Activated naive CD8-positive, alpha-beta T cell (primary cell): ENCODE data around the gene DDX60.
"Not testable (repeated sequence)": the region's sequence is repeated elsewhere in the genome, so short reads cannot be mapped to it uniquely, and the experiment has no call there.

Experiments
- H3K27ac Mint-ChIP-seq: one replicate; pipeline ENCODE4 v1.8.0; 2021; ENCODE audit warnings: mixed read lengths
- H3K27me3 Mint-ChIP-seq: one replicate; pipeline ENCODE4 v1.8.0; 2021; ENCODE audit warnings: mixed read lengths
- H3K36me3 Mint-ChIP-seq: one replicate; pipeline ENCODE4 v1.8.0; 2021; ENCODE audit warnings: mixed read lengths
- H3K4me1 Mint-ChIP-seq: one replicate; pipeline ENCODE4 v1.8.0; 2021; ENCODE audit warnings: low read depth, mixed read lengths
- H3K4me3 Mint-ChIP-seq: one replicate; pipeline ENCODE4 v1.8.0; 2021; ENCODE audit warnings: mild to moderate bottlenecking, mixed read lengths
- H3K9me3 Mint-ChIP-seq: one replicate; pipeline ENCODE4 v1.8.0; 2021; ENCODE audit warnings: low read depth, mixed read lengths

DDX60 gene, protein sequence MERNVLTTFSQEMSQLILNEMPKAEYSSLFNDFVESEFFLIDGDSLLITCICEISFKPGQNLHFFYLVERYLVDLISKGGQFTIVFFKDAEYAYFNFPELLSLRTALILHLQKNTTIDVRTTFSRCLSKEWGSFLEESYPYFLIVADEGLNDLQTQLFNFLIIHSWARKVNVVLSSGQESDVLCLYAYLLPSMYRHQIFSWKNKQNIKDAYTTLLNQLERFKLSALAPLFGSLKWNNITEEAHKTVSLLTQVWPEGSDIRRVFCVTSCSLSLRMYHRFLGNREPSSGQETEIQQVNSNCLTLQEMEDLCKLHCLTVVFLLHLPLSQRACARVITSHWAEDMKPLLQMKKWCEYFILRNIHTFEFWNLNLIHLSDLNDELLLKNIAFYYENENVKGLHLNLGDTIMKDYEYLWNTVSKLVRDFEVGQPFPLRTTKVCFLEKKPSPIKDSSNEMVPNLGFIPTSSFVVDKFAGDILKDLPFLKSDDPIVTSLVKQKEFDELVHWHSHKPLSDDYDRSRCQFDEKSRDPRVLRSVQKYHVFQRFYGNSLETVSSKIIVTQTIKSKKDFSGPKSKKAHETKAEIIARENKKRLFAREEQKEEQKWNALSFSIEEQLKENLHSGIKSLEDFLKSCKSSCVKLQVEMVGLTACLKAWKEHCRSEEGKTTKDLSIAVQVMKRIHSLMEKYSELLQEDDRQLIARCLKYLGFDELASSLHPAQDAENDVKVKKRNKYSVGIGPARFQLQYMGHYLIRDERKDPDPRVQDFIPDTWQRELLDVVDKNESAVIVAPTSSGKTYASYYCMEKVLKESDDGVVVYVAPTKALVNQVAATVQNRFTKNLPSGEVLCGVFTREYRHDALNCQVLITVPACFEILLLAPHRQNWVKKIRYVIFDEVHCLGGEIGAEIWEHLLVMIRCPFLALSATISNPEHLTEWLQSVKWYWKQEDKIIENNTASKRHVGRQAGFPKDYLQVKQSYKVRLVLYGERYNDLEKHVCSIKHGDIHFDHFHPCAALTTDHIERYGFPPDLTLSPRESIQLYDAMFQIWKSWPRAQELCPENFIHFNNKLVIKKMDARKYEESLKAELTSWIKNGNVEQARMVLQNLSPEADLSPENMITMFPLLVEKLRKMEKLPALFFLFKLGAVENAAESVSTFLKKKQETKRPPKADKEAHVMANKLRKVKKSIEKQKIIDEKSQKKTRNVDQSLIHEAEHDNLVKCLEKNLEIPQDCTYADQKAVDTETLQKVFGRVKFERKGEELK (N-terminal part only)

DNA sequence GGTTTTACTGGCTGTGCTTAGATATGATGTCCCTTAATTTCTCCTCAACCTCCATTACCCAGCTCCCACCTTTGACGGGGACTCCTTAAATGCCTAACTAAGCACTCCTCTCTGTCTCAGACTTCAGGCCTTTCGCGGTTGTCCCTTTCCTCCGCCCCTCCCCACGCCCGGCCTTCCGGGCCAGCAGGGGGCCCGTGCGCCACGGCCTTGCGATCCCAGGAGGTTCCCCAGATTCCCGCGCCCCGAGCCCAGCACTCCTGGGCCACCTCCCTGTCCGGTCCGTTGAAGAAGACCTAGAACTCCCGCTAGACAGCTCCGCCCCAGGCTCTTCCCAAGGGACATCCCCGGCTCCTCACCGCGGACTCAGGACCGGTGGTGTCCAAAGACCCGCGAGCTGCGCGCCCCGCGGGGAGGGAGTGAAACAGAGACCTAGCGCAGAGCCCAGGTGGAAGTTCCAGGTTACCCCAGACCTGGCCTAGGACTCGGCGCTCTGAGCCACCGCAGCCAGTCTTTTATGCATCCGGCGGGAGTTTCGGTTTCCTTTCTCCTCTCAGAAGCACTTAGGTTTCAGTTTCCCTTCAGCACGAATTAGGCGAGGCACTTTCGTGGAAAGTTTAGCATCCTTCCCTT lies at the start of gene DDX60:
DDX60 (minus strand) TSS at position 487 of the 630 bp plus-strand sequence. CDS start 7,493 bp downstream, outside the sequence.
- Mint-ChIP-seq H3K4me3 (peak within 1 kb of the TSS; percentile 91), H3K27ac (peak within 1 kb of the TSS; percentile 93), H3K27me3 (no peaks in the 10 kb centered on the region), H3K36me3 (peaks cover 15% of the 10 kb centered on the region), H3K4me1 (peaks cover 53% of the 10 kb centered on the region), H3K9me3 (no peaks in the 10 kb centered on the region)

DNA sequence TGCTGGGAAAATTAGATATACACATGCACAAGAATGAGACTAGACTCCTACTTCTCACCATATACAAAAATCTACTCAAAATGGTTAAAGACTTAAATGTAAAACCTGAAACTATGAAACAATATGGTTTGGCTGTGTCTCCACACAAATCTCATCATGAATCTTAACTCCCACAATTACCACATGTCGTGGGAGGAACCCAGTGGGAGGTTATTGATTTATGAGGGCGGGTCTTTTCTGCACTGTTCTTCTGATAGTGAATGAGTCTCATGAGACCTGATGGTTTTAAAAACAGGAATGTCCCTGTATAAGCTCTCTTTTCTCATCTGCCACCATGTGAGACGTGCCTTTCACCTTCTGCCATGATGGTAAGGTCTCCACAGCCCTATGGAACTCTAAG lies 48.5 kb upstream of the DDX60 start:
- Mint-ChIP-seq H3K27ac (no peak overlapping the region), H3K27me3 (no peaks in the 10 kb centered on the region), H3K9me3 (peaks cover 15% of the 10 kb centered on the region), H3K4me1 (peaks cover 16% of the 10 kb centered on the region), H3K4me3 (no peak overlapping the region), H3K36me3 (peaks cover 75% of the 10 kb centered on the region)

DNA sequence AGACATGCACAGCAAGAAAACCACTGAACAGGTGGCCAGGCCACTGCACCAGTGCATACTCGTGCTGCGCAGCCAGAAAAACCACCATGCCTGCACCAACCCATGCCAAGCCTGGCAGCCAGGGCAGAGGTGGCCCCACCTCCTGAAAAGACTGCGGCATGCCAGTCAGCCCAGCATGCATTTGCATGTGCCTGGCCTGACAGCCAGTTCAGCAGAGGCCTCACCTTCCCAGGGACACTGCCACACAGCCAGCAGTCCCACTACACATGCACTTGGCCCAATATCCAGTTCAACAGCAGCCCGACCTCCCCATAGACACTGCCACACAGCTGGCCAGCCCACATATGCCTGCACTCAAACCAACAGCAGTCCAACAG lies 43.5 kb upstream of the DDX60 start:
- H3K27me3 Mint-ChIP-seq = no peaks in the 10 kb centered on the region
- peaks cover 74% of the 10 kb centered on the region for H3K36me3 Mint-ChIP-seq
- peaks cover 16% of the 10 kb centered on the region for H3K4me1 Mint-ChIP-seq
- H3K9me3 Mint-ChIP-seq = peaks cover 9% of the 10 kb centered on the region
- H3K4me3 Mint-ChIP-seq = no peak overlapping the region
- no peak overlapping the region for H3K27ac Mint-ChIP-seq

DNA sequence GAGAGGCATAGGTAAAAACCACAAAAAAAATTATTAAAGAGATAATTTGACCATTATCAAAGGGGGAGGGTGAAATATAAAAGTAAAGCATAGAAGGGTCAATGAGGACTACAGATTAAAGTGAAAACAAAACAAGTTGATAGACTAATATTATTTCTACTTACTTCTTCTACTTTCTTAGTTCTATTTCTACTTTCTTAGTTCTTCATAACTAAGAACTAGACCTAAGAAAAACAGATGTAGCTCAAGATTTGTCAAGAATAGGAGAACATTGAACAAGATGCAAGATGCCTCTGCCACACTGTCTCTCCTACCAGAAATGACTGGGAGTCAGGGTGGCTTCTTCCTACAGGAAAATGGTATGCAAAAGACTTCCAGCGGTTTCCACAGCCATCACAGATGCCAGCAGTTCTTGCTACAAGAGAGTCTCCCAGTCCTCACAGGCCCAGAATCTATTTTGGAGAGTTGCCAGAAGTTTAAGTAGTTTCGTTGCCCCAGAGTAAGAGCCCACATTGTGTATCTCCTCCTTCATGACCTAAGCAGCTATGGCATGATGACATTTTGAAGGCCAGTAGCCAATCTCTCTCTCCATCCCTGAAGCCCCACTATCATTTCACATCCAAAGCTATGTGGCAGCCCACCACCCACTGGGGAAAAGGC lies 42.9 kb upstream of the DDX60 start:
- no peak overlapping the region for H3K27ac Mint-ChIP-seq
- peaks cover 9% of the 10 kb centered on the region for H3K9me3 Mint-ChIP-seq
- peaks cover 16% of the 10 kb centered on the region for H3K4me1 Mint-ChIP-seq
- H3K4me3 Mint-ChIP-seq = no peak overlapping the region
- H3K36me3 Mint-ChIP-seq = peaks cover 76% of the 10 kb centered on the region
- H3K27me3 Mint-ChIP-seq = no peaks in the 10 kb centered on the region

DNA sequence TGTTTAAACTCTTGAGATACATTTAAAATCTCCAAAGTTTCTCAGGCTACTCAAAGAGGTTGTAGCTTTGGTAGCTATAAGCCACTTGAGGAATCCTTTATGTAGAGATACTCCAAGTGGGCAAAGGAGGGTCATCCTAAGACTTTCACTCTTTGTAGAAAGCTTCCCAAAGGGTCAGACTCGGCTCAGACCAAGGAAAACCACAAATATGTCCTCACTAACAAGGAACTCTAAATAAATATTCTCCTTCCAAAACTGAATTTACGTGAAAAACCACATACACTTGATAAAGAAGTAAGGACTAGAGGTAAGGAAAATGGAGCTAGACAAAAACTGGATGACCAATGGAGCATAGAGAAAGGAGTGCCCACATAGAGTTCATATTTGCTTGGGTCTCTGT lies 41.7 kb upstream of the DDX60 start:
- Mint-ChIP-seq H3K27ac (no peak overlapping the region), H3K27me3 (no peaks in the 10 kb centered on the region), H3K4me3 (no peak overlapping the region), H3K36me3 (peaks cover 74% of the 10 kb centered on the region), H3K4me1 (peaks cover 10% of the 10 kb centered on the region), H3K9me3 (peaks cover 9% of the 10 kb centered on the region)

DNA sequence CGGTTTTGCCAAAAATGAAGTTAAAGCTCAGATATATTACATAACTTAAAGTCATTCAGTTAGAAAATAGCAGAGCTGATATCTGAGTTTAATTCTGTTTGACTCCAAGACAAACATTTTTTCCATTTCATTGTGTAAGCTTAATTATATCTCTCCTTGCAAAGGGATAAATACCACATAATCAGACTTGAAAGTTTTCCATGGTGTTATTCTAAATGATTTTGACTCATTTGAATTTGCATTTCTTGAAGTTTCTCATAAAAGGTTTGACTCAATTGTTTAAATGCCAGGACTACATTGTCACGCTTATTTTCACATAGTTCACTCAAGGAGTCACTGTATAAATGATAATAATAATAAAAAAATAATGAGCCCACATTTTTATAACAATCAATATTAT lies 39.4 kb upstream of the DDX60 start:
- H3K4me1 Mint-ChIP-seq = no peaks in the 10 kb centered on the region
- H3K9me3 Mint-ChIP-seq = peaks cover 13% of the 10 kb centered on the region
- no peaks in the 10 kb centered on the region for H3K27me3 Mint-ChIP-seq
- peaks cover 62% of the 10 kb centered on the region for H3K36me3 Mint-ChIP-seq
- no peak overlapping the region for H3K27ac Mint-ChIP-seq
- H3K4me3 Mint-ChIP-seq = no peak overlapping the region

DNA sequence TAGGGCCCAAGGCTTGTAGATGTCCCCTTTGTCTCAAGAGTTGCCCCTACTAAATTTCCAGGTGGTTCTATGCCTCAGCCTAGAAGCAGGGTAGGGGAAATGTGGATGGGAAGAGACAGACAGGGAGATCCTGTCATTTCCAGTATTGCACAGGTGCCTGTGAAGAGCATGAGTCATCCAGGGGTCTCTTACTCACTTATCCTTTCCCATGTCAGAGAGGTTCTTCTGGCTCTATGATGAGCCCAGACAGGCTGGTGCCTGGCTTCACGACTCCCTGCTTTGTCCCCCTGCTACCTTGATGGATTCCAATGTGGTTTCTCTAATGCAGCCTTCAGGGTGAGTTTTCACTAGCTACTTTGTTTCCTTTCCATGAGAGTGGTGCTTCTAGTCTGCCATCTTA lies 35.2 kb upstream of the DDX60 start:
- no peaks in the 10 kb centered on the region for H3K27me3 Mint-ChIP-seq
- H3K4me1 Mint-ChIP-seq = no peaks in the 10 kb centered on the region
- H3K9me3 Mint-ChIP-seq = peaks cover 30% of the 10 kb centered on the region
- H3K4me3 Mint-ChIP-seq = no peak overlapping the region
- H3K36me3 Mint-ChIP-seq = peaks cover 41% of the 10 kb centered on the region
- no peak overlapping the region for H3K27ac Mint-ChIP-seq

DNA sequence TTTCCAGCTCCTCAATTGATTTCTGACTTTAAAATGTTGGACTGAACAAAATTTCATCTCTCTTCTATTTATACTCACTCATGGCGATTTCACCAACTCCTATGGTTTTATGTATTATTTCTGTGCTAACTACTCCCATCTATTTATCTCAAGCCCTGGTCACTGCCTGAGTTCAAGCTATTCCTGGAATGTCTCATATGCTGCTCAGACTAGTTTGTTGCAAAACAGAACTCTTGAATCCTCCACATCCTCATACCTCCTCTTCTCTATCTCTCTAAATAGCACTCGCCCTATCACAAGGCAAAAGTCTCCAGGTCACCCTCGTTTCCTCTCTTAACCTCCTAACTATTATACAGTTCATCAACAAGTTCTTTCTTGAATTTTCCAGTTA lies 19.0 kb upstream of the DDX60 start:
- Mint-ChIP-seq H3K27ac (no peak overlapping the region), H3K36me3 (no peaks in the 10 kb centered on the region), H3K4me3 (no peak overlapping the region), H3K9me3 (peaks cover 9% of the 10 kb centered on the region), H3K4me1 (no peaks in the 10 kb centered on the region), H3K27me3 (peaks cover 2% of the 10 kb centered on the region)

DNA sequence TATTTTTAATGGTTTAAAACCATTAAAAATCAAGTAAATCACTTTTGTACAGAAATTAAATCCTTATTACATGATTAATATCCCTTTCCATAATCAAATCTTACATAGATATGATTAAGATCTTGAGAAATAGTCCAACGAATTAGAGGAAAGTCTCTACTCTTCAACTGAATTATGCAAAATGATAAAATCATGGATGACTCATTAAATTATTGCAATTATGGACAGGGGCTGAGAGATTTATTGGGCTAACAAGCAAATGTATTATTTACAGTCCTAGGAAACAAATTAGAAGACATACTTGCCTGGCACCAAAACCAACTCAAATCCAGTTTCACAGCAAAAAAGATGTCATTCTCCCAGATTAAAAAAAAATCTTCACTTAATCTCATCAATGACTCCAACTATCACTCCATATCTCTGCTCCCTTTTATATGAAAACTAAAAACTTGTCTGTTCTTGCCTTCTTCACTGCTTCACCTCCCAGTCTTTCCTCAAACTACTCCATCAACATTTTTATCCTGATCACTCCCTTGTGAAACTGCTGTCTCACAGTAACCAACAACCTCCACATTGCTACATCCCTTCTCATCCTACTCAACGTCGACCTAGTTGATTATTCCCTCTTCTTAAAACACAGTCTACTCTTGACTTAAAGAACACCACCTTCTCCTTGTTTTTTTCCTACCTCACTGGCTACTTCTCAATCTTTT lies 18.4 kb upstream of the DDX60 start:
- Mint-ChIP-seq H3K4me1 (no peaks in the 10 kb centered on the region), H3K27me3 (peaks cover 2% of the 10 kb centered on the region), H3K4me3 (no peak overlapping the region), H3K36me3 (no peaks in the 10 kb centered on the region), H3K9me3 (peaks cover 9% of the 10 kb centered on the region), H3K27ac (no peak overlapping the region)

DNA sequence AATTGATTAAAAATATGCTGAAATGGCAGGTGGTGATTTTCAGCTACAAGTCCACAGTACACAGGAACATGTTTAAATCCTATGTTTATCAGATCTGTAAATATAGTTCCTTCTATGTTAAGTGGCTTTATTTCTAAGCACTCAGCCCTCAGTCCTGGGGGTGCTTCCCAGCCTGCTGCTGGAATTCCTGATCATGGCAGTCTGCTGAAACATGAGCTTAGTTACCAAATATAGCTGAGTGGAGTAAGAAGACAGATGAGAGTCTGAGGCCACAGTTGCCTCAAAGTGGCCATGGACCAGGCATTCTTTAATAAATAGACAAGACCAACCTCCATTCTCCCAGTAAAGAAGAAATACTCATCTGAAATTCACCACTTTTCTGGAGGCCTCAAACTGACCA lies 17.1 kb upstream of the DDX60 start:
- Mint-ChIP-seq H3K27ac (no peak overlapping the region), H3K4me1 (no peaks in the 10 kb centered on the region), H3K9me3 (no peaks in the 10 kb centered on the region), H3K4me3 (no peak overlapping the region), H3K27me3 (no peaks in the 10 kb centered on the region), H3K36me3 (no peaks in the 10 kb centered on the region)

DNA sequence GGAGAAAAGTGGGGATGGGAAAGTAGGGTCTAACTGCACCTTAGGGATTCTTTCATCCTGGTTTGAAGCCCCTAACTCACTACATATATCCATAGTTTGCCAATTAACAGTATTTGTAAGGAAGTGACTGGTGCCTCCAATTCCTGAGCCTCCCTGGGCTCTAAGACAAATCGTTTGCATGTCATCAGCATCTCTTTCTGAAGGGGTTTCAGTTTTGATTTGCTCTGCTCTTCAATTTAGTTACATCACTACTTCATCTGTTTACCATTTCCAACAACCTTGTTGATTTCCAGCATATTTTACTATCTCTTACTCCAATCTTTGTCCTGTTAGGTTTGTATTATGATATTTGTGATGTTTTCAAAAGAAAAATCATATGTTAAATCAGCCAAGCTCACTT lies 15.5 kb upstream of the DDX60 start:
- H3K4me1 Mint-ChIP-seq = no peaks in the 10 kb centered on the region
- H3K27me3 Mint-ChIP-seq = no peaks in the 10 kb centered on the region
- H3K36me3 Mint-ChIP-seq = no peaks in the 10 kb centered on the region
- no peak overlapping the region for H3K4me3 Mint-ChIP-seq
- no peak overlapping the region for H3K27ac Mint-ChIP-seq
- H3K9me3 Mint-ChIP-seq = no peaks in the 10 kb centered on the region

DNA sequence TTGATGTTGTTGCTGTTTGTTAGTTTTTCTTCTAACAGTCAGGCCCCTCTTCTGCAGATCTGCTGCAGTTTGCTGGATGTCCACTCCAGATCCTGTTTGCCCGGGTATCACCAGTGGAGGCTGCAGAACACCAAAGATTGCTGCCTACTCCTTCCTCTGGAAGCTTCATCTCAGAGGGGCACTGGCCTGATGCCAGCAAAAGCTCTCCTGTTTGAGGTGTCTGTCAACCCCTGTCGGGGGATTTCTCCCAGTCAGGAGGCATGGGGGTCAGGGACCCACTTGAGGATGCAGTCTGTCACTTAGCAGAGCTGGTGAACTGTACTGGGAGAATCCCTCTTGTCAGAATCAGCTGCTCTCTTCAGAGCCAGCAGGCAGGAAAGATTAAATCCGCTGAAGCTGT lies 12.0 kb upstream of the DDX60 start:
- not testable (repeated sequence) for H3K4me3 Mint-ChIP-seq, H3K9me3 Mint-ChIP-seq, H3K27me3 Mint-ChIP-seq, H3K36me3 Mint-ChIP-seq, H3K27ac Mint-ChIP-seq, H3K4me1 Mint-ChIP-seq

DNA sequence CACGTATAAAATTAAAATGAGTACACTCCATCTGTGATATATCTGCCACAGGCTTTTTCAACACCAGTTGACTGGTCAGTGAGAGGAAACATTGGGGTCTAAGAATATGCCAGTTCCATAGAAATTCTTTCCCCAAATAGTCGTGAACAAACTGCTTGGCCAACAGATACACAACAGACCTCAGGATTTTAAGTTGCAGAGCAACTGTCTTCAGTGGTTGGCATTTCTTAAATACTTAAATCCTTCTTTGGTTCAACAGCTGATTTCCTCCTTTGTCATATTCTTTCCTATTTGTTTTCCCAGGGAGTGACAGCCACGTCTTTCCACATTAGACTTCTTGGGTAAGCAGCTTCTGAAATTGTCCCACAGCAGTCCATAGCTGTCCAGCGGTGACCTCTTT lies 7.0 kb upstream of the DDX60 start:
- no peaks in the 10 kb centered on the region for H3K9me3 Mint-ChIP-seq
- peaks cover 6% of the 10 kb centered on the region for H3K4me1 Mint-ChIP-seq
- no peak overlapping the region for H3K27ac Mint-ChIP-seq
- H3K27me3 Mint-ChIP-seq = no peaks in the 10 kb centered on the region
- H3K4me3 Mint-ChIP-seq = no peak overlapping the region
- peaks cover 13% of the 10 kb centered on the region for H3K36me3 Mint-ChIP-seq

DNA sequence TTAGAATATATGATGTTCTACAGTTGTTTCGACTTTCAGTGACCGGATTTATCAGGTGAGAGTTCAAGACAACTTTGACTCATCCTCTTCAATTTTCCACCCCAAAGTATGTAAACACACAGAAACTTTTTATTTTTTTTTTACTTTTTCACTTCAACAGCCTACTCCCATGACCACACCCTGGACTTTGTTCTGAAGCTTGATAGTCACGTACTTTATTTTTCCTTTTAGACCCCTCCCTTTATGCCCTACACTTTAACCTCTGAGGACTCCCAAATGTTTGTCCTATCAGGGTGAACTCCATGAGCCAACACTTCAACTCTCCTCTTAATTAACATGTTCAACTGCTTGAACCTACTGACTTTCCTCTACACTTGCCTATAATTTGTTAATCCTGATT lies 2.5 kb upstream of the DDX60 start:
- peak overlapping the region; percentile 30 for H3K27ac Mint-ChIP-seq
- H3K36me3 Mint-ChIP-seq = peaks cover 15% of the 10 kb centered on the region
- peaks cover 39% of the 10 kb centered on the region for H3K4me1 Mint-ChIP-seq
- H3K4me3 Mint-ChIP-seq = no peak overlapping the region
- H3K9me3 Mint-ChIP-seq = no peaks in the 10 kb centered on the region
- H3K27me3 Mint-ChIP-seq = no peaks in the 10 kb centered on the region
